Calu3 (cell line): ENCODE measurements around the gene GJA1. TPM values are rescaled to one million over a fixed set of nuclear protein-coding genes. Genes with fewer than 3 reads are reported as not detected.

Experiments
- BruUV-seq: library from RNA; stranded (reverse); fragments of 400-500 nt; replicated peaks from 2 replicates; lab custom pipeline; 2021; lab: Mats Ljungman, UMichigan
- CTCF ChIA-PET: fragments of 300-600 bp; sonication (Branson Sonifier 250); formaldehyde crosslinking; loops from one replicate; lab custom pipeline; 2022; ENCODE audit warnings: antibody characterized with exemption; lab: Charles Lee
- DNase-seq: peaks from one replicate; pipeline ENCODE4 v3.0.0; 2022
- H3K27ac Mint-ChIP-seq: one replicate; pipeline ENCODE4 v1.8.0; 2022; ENCODE audit warnings: mixed read lengths; ENCODE audit not compliant: unreplicated experiment
- H3K27me3 Mint-ChIP-seq: one replicate; pipeline ENCODE4 v1.8.0; 2022; ENCODE audit warnings: mixed read lengths; ENCODE audit not compliant: unreplicated experiment
- H3K36me3 Mint-ChIP-seq: one replicate; pipeline ENCODE4 v1.8.0; 2022; ENCODE audit warnings: mild to moderate bottlenecking, moderate library complexity, mixed read lengths; ENCODE audit not compliant: insufficient read depth, unreplicated experiment
- H3K4me1 Mint-ChIP-seq: one replicate; pipeline ENCODE4 v1.8.0; 2022; ENCODE audit warnings: mild to moderate bottlenecking, low read depth, mixed read lengths; ENCODE audit not compliant: unreplicated experiment
- H3K4me3 Mint-ChIP-seq: one replicate; pipeline ENCODE4 v1.8.0; 2022; ENCODE audit warnings: mild to moderate bottlenecking, low read depth, moderate library complexity, mixed read lengths; ENCODE audit not compliant: unreplicated experiment
- H3K9me3 Mint-ChIP-seq: one replicate; pipeline ENCODE4 v1.8.0; 2022; ENCODE audit warnings: low read depth, mixed read lengths; ENCODE audit not compliant: unreplicated experiment
- CTCF ChIP-seq: fragments of 200-600 bp; IDR thresholded peaks from one replicate; pipeline ENCODE4 v1.8.0; 2022; ENCODE audit warnings: antibody characterized with exemption; ENCODE audit not compliant: unreplicated experiment
- intact Hi-C: fragments of 100-400 bp; cut with micrococcal nuclease; formaldehyde crosslinking; loops from one replicate; pipeline ENCODE4 v1.10.0; 2022; ENCODE audit not compliant: unreplicated experiment
- total RNA-seq: library from RNA; stranded (reverse); gene quantifications from 2 replicates; pipeline ENCODE4 v1.2.3, GENCODE V29; 2022

GJA1 gene
- total RNA-seq, 1 experiment from 2014 or later, result 211 TPM

- peaks cover 35% of the 10 kb centered on the region for H3K36me3 Mint-ChIP-seq
- peak overlapping the region; percentile 55 for H3K27ac Mint-ChIP-seq
- BruUV-seq, result no TSS peak
- H3K9me3 Mint-ChIP-seq, result no peaks in the 10 kb centered on the region
- no peaks in the 10 kb centered on the region for H3K27me3 Mint-ChIP-seq
- H3K4me3 Mint-ChIP-seq, result no peak overlapping the region
- CTCF ChIA-PET, result no interaction called here
- TF ChIP-seq CTCF, result no peak
- DNase-seq, result no peak
- intact Hi-C loops, result loop anchor here (10.0 kb wide), 1 partner anchor 261 kb away; no protein-coding TSS in a partner anchor
- peaks cover 27% of the 10 kb centered on the region for H3K4me1 Mint-ChIP-seq
Measured at GRCh38 chr6:121434037-121434770, 1.2 kb upstream of the GJA1 start.

- H3K27me3 Mint-ChIP-seq, result no peaks in the 10 kb centered on the region
- peak overlapping the region; percentile 94 for H3K4me3 Mint-ChIP-seq
- peak; percentile 12 for DNase-seq
- H3K4me1 Mint-ChIP-seq, result peaks cover 26% of the 10 kb centered on the region
- intact Hi-C loops, result loop anchor here (5.0 to 10.0 kb wide), 4 partner anchors 56 to 258 kb away; no protein-coding TSS in a partner anchor
- peaks cover 35% of the 10 kb centered on the region for H3K36me3 Mint-ChIP-seq
- TF ChIP-seq CTCF, result no peak
- peak overlapping the region; percentile 98 for H3K27ac Mint-ChIP-seq
- CTCF ChIA-PET, result interaction anchor here (0.7 to 0.8 kb wide), 2 partner anchors 230 to 783 kb away, joined by 3 read pairs; no protein-coding TSS in a partner anchor
- no peaks in the 10 kb centered on the region for H3K9me3 Mint-ChIP-seq
- BruUV-seq, result TSS peak; percentile 69
Measured at GRCh38 chr6:121436274-121436857, 920 bp downstream of the GJA1 start.

- intact Hi-C loops, result loop anchor here (5.0 to 10.0 kb wide), 4 partner anchors 55 to 258 kb away; no protein-coding TSS in a partner anchor
- Mint-ChIP-seq H3K27me3 (no peaks in the 10 kb centered on the region), H3K4me3 (peak overlapping the region; percentile 94), H3K36me3 (peaks cover 35% of the 10 kb centered on the region), H3K4me1 (peaks cover 22% of the 10 kb centered on the region), H3K9me3 (no peaks in the 10 kb centered on the region), H3K27ac (peak overlapping the region; percentile 98)
- TSS peak; percentile 95 for BruUV-seq
- CTCF ChIA-PET, result interaction anchor here (0.6 to 0.8 kb wide), 5 partner anchors 198 to 783 kb away, joined by 3 to 11 read pairs (median 5); no protein-coding TSS in a partner anchor
- TF ChIP-seq CTCF, result no peak
- DNase-seq, result peak; percentile 48
Measured at GRCh38 chr6:121436960-121437850, 1.8 kb downstream of the GJA1 start.
